GM19467 (cell line): ENCODE measurements around the gene MCL1.

ENCODE experiments used
- ATAC-seq: cut with Tn5 transposase; IDR thresholded peaks from one replicate; pipeline ENCODE4 v1.9.1; 2021; ENCODE audit warnings: mild to moderate bottlenecking, moderate library complexity; ENCODE audit not compliant: unreplicated experiment

Gene MCL1

GRCh38 chr1:150544204-150544603, 35.2 kb downstream of the MCL1 start:
- ATAC-seq = no peak

GRCh38 chr1:150543500-150544143, 35.8 kb downstream of the MCL1 start:
- ATAC-seq = no peak

DNA sequence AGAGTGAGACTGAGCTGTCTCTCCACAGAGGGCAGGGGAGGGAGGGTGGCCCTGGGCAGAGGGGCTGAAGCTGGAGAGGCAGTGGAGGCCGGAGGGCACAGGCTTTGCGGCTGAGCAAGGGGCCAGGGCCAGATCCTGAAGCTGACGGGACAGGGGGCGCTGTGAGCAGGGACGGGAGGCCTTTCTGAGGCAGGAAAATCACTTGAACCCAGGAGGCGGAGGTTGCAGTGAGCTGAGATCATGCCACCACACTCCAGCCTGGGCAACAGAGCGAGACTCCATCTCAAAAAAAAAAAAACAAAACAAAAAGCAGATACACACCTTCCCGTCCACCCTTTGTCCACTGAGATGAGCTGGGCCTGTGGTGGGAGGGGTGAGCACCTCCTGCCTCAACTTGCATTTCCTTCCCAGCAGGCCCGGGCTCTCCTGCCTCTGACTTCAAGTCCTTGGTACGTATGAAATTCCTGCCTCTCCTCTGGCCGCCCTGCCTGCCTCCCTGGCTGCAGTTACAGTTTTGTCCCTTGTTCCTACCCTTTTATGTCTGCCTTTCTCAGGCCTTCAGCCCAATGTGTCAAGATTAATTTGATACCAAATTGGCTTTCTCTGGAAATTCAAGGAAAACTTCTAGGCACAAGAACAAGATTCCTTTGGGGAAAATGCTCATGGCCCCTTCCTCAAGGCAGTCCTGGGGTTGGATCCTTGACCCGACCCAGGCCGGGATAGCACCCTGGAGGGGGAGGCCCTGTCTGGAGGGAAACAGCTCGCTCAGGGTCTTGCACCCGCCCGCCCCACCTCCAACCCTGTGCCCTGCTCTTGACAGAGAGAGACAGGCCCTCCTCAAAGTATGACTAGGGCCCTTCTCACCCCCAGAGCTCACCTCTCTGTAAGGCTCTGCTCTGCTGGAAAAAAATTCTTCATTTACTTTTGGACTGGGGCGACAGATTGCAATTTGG, 41.4 kb downstream of the MCL1 start:
- no peak for ATAC-seq

GRCh38 chr1:150536836-150537731, 42.3 kb downstream of the MCL1 start:
- no peak for ATAC-seq

GRCh38 chr1:150535511-150536287, 43.7 kb downstream of the MCL1 start:
- no peak for ATAC-seq

GRCh38 chr1:150534002-150534401, 45.4 kb downstream of the MCL1 start:
- no peak for ATAC-seq

DNA sequence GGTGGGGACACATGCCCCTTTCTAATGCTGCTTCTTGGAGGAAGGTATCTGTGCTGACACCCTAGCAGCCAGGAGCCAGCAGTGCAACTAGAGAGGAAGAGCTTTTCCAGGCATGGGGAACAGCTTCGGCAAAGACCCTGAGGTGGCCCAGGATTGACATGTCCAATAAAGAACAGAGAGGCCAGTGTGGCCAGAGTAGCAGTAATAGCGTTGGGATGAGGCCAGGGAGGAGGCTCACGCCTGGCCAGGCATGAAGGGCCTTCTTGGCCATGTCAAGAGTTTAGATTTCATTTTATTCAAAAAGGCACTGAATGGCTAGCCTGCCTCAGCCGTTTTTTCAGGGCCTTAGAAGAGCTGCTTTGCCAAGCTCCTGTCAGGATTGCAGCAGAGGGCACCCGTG, 46.5 kb downstream of the MCL1 start:
- no peak for ATAC-seq

- ATAC-seq = no peak
These were observed 48.8 kb downstream of the MCL1 start for GRCh38 chr1:150530491-150531159.

- no peak for ATAC-seq
These were observed 50.4 kb downstream of the MCL1 start for GRCh38 chr1:150529017-150529416.

DNA sequence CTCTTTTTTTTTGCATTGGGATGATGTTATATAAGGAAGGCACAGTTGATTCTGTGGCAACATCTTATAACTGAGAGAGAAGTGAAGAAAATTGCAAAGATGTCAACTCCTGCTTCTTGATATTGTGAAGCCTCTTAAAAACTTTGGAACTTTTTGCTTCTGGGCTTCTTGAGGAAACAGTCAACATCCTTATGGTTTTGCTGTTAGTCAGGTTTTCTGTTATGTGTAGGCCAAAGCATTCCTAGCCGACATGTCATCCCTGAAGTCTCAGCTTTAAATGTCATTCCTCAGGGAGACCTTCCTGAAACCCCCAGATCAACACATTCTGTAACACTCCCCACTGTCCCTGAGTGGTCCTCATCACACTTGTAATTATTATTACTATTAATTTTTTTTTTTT, 51.2 kb downstream of the MCL1 start:
- ATAC-seq = no peak

- ATAC-seq = no peak
These were observed 54.1 kb downstream of the MCL1 start for GRCh38 chr1:150525348-150525747.
